ENCODE results near the gene PHOX2B.

Gene PHOX2B

DNA sequence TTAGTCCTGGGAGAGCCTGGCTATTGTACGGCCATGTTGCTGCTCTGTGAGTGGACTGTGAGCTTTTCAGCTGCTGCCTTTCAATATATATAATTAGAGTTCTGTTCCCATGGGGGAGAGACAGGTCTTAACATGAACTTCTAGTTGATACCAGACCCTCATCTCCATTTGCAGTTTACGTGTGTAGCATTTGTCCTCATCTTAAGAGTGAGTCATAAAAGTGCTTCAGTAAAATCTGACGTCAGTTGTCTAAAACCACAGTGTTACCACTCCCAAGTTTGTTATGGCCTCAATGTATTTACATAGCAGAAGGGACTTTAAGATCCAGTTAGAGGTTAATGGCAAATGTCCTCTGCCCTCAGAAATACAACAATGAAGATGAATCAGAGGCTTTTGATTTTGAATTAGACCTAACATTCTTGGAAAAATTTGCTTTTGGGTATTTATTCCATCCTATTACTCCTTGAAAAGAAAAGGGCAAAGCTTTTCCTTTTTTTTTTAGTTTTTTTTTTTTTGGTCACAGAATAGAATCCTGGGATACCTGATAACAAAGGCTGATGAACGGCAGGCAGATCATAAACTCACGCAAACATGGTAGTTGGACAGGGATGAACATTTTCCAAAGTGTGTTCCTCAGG, 38.6 kb downstream of the PHOX2B start:
- H3K9me3 Mint-ChIP-seq: peaks cover 4% of the 10 kb centered on the region
- H3K27me3 Mint-ChIP-seq (ENCODE audit: low read depth): no peaks in the 10 kb centered on the region
- no peak overlapping the region for H3K4me3 Mint-ChIP-seq
- no peaks in the 10 kb centered on the region for H3K4me1 Mint-ChIP-seq (ENCODE audit: low read depth)
- H3K27ac Mint-ChIP-seq: no peak overlapping the region
- H3K36me3 Mint-ChIP-seq (ENCODE audit: low read depth): no peaks in the 10 kb centered on the region

DNA sequence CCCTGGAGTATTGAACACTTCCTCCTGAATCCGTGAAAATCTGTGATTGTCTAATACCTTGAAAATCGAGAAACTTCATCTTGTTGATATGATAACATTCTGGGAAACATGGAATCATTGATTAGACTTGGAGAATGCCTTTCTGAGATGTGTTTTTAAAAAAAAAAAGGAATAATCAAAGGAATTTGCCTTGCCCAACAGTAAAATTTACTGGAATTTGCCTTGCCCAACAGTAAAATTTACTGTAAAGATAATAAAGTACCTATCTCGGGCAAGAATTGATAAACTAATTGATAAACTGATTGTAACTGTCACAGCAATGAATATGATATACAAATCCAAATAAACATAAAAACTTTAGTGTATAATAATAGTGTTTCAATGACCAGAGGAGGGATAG, 44.7 kb downstream of the PHOX2B start:
- Mint-ChIP-seq H3K27ac (no peak overlapping the region), H3K9me3 (no peaks in the 10 kb centered on the region)

DNA sequence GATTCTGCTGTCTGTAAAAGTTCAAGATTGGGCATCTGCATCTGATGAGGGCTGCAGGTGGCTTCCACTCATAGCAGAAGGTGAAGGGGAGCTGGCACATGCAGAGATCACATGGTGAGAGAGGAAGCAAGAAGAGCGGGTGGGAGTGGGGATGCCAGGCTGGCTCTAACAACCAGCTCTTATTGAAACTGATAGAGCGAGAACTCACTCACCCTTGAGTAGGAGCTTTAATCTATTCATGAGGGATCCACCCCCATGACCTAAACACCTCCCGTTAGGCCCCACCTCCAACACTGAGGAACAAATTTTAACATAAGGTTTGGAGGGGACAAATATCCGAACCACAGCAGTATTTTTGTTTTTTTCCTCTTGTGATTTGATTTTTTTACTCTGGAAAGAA, 45.8 kb downstream of the PHOX2B start:
- H3K4me3 Mint-ChIP-seq: no peak overlapping the region
- no peaks in the 10 kb centered on the region for H3K36me3 Mint-ChIP-seq (ENCODE audit: low read depth)
- H3K4me1 Mint-ChIP-seq (ENCODE audit: low read depth): no peaks in the 10 kb centered on the region
- no peak overlapping the region for H3K27ac Mint-ChIP-seq
- no peaks in the 10 kb centered on the region for H3K27me3 Mint-ChIP-seq (ENCODE audit: low read depth)
- no peaks in the 10 kb centered on the region for H3K9me3 Mint-ChIP-seq

More for the DNA sequence above, 44.7 kb downstream of the PHOX2B start:
- Mint-ChIP-seq H3K27me3 (ENCODE audit: low read depth) (no peaks in the 10 kb centered on the region), H3K36me3 (ENCODE audit: low read depth) (no peaks in the 10 kb centered on the region), H3K4me3 (no peak overlapping the region), H3K4me1 (ENCODE audit: low read depth) (no peaks in the 10 kb centered on the region)

DNA sequence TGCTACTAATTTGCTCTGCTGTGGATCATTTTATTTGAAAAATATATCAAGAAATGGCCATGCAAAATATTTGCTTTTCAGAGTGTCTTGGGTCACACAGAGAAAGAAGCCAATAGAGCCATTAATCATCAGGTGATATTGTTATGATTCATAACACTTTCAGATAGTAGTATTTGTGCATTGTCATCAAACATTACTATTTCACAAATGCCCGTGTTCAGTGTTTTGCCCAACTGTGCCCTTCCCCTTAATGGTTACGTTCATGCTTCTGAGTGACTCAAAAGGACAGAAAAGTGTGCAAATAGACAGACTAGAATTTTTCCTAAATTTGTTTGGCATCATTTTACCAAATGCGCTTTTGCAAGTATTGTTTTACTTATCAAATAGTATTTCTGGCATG, 46.5 kb downstream of the PHOX2B start:
- Mint-ChIP-seq H3K36me3 (ENCODE audit: low read depth) (no peaks in the 10 kb centered on the region), H3K9me3 (no peaks in the 10 kb centered on the region), H3K27ac (no peak overlapping the region), H3K4me1 (ENCODE audit: low read depth) (no peaks in the 10 kb centered on the region), H3K4me3 (no peak overlapping the region), H3K27me3 (ENCODE audit: low read depth) (no peaks in the 10 kb centered on the region)

DNA sequence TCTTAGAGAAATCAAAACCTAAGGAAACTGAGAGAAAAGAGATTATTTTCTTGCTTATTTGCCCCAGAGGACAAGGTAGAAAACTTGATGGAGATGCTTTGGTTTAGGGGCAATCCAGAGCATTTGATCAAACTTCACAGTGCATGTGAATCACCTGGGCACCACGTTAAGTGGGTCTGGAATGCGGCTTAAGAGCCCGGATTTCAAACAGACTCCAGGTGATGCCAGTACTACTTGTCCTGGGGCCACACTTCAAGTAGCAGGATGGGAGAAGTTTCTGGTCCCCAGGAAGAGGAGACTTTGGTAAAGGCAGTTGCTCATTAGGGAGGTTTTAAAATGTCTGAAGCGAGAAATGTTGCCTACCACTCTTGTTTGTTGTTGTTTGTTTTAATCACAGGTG, 51.8 kb downstream of the PHOX2B start:
- no peaks in the 10 kb centered on the region for H3K27me3 Mint-ChIP-seq (ENCODE audit: low read depth)
- no peak overlapping the region for H3K4me3 Mint-ChIP-seq
- H3K36me3 Mint-ChIP-seq (ENCODE audit: low read depth): no peaks in the 10 kb centered on the region

DNA sequence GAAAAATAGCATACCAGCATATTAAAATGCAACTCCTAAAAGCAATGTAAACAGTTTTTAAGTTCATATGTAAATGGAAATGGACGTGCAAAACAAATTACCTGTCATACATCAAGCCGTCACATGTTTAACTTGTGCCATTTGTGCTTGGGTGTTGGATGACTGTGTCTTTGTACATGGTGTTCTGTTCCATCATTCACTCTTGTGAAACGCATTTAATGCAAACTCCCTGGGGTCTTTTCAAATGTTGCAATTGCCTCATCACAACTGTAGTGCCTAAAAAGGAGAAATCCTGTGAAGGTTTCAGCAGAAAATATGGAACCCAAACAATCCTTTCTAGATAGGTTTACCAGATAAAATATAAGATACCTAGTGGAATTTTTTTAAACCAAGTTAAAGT, 52.4 kb downstream of the PHOX2B start:
- H3K9me3 Mint-ChIP-seq: no peaks in the 10 kb centered on the region
- H3K27ac Mint-ChIP-seq: no peak overlapping the region
- no peaks in the 10 kb centered on the region for H3K36me3 Mint-ChIP-seq (ENCODE audit: low read depth)
- H3K4me1 Mint-ChIP-seq (ENCODE audit: low read depth): peaks cover 2% of the 10 kb centered on the region
- no peak overlapping the region for H3K4me3 Mint-ChIP-seq
- H3K27me3 Mint-ChIP-seq (ENCODE audit: low read depth): no peaks in the 10 kb centered on the region

More for the DNA sequence above, 51.8 kb downstream of the PHOX2B start:
- Mint-ChIP-seq H3K4me1 (ENCODE audit: low read depth) (peaks cover 2% of the 10 kb centered on the region), H3K9me3 (no peaks in the 10 kb centered on the region), H3K27ac (no peak overlapping the region)

Measured in T-helper 1 cell treated with Interleukin-12 subunit alpha and Interleukin-12 subunit beta and Interleukin-4 antibody, amounts not matched to agents 30 μg/mL and 1 μg/mL, for 36 hours (primary cell).